RKO (cell line): ENCODE results near the gene SNRPA1.
A peak's percentile ranks its signal among the peaks of the same experiment; 100 is the strongest.

Source experiments
- DNase-seq: peaks from one replicate; pipeline ENCODE4 v3.0.0-alpha.2; 2016; ENCODE audit warnings: low spot score

SNRPA1 gene

DNA sequence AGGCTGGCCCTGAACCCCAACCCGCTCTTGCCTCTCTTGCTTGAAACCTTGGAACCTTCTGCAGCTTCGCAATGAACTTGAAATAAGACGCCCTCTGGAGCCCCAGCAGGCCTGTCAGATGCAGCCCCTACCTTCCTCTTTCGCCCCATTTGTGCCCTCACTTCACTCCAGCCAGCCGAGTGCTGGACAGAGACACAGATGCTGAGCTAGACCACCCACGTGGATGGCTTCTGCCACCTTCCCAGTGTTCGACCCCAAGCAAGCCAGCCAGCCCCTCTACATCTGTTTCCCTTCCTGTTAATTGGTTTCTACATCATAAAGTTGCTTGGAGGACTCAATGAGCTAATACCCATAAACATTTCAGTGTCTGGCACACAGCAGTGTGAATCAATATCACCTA is 23.8 kb upstream of the SNRPA1 start:
- no peak for DNase-seq

GRCh38 chr15:101318147-101318819 is 23.2 kb upstream of the SNRPA1 start:
- DNase-seq = no peak

DNA sequence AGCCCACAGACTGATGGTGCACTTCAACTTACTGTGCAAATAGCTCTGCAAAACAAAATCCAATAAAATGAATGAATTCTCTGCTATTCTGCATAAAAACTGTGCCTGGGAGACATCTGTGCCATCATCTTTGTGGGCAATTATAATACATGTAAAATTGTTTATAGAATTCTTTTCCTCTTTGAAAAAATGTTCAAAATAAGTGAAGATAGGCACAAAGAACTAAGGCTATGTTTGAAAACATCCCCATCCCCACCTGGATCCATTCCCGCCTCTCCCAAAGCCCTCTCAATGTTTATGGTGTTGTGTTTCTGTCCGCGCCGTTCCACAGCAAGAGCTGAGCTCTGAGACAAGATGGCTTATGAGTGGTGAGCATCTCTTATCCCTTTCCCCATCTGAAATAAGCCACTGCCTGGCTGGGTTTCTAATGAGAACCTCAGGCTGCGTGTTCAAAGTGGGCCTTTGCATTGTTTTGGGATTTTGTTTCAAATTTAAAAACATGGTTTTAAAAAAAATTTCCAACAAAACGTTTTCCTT is 22.4 kb upstream of the SNRPA1 start:
- DNase-seq = no peak

DNA sequence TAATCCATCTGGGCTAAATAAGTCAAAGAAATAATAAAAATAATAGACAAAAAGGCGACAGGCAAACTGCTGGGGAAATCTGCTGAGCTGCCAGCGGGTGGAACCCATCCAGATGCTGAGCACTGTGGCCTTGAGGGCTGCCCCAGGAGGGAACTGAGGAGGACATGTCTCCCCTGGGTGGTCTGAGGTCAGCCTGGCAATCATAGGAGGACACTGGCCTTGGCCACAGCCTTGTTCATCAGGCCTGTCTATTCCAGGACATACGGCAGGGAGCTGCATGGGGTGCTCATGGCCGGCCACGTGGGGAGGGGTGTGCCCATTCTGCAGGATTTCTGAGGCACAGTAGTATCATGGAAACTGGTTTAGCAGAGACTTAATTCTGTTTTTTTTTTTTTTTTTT is 21.5 kb upstream of the SNRPA1 start:
- DNase-seq = no peak

GRCh38 chr15:101315736-101316135 is 20.7 kb upstream of the SNRPA1 start:
- no peak for DNase-seq

DNA sequence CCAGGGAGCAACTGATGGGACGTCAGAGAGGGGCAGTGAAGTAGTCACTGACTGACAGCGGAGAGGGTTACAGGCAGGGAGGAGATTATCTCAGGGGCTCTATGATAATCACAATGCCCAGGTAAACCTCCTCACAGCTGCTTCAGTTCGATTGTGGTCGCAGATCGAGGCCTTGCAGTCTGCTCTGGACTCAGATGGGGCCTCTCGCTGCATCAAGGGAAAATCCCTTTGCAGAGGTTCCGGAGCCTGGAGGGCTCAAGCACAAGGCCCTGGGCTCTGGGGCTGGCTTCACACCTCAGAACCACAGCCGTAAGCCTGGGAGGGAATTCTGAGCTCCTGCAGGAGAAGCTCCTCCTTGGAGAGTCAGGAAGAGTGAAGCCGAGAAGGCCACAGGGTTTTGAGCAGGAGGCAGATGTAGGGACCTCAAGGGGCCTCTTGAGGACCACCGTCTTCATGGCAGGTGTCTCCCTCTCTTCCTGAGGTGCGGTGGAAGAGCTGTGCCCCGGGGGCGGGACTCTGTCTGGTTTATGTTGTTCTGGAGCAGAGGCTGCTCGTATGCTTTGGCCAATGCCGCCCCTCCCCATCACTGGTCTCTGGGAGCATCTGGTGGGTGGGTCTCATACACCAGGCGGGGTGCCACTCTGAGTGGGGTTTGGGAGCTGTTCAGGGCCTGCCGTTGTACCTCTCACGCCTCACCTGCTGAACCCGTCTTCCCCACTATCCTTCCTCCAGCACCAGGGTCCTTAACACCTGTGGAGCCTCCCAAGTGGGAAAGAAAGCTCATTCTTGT is 19.5 kb upstream of the SNRPA1 start:
- DNase-seq = no peak

DNA sequence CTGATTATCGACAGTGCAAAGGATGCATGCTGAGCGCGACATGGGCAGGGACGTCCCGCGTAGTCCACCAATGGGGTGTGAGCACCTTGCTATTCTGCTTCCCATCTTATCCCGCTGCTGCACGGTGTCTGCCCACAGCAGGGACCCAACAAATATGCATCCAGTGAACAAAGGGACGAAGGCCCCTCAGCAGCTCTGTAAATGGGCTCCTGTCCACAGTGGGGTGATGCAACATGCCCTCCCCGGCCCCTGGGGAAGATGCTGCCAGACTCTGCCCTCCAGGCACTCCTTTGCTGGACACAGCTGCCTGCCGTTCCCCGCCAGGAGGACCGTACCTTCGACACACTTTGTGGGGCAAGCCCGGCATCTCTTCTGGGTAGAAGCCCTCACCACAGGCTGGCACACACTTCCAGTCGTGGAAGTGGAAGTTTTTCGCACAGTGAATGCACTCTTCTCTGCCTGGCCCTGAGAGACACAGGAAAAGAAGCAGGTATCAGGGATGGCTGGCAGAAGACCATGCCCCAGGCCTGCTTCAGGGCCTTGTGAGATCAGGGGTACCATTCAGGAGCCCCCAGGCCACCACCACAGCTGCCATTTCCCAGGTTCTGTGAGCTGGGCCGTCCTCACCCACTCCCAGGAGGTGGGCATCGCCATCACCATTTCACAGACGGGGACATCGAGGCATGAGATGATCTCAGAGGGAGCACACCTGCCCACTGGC is 18.2 kb upstream of the SNRPA1 start:
- DNase-seq = no peak

DNA sequence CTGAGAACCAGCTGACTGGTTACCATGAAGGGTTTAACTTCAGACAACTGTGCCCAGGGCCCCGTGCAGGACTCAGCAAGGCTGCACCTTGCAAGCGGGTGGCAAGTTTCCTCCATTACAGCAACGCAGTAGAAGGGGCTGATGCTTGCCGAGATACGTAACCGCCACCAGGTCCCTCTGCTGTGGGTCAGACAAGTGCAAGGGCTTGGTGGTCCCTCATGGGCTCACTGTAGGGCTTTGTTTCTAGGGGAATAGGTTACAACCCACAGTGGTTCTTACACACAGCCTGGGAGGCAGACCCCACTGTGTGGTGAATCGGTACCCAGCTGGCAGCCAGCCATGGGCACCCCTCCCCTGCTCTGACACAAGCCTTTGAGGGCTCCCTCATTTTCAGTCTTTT is 15.5 kb upstream of the SNRPA1 start:
- DNase-seq = no peak

- no peak for DNase-seq
These were observed 15.1 kb upstream of the SNRPA1 start for GRCh38 chr15:101310161-101310480.

DNA sequence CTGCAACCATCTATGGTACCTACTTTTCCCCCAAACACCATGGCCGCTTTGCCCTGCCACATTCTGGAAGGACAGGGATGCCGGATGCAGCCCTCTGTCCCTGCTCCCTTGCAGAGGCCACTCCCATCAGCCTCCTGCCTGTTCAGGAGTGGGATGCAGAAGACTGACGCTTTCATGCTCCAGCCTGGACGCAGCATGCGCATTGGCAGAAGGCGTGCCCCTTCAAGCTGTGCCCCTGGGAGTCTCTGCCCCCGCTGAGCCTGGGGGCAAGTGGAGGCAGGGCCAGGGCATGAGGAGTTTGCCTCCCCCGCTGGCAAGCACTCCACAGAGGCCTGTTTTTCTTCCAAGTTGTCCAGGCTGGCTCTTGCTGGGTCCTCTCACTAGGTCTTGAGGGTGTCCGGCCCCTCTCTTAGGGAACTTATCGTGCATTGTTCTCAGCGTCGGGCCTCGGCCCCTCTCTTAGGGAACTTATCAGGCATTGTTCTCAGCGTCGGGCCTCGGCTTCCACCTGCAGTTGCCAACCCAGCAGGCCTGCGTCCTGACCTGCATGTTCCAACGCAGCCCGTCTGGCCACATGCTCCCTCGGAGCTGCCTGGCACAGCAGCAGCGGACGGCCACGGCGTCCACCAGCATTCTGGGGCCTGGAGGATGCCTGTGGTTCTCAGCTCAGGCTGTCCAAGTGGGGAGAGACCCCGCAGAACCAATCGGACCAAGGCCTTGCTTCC is 14.6 kb upstream of the SNRPA1 start:
- no peak for DNase-seq

DNA sequence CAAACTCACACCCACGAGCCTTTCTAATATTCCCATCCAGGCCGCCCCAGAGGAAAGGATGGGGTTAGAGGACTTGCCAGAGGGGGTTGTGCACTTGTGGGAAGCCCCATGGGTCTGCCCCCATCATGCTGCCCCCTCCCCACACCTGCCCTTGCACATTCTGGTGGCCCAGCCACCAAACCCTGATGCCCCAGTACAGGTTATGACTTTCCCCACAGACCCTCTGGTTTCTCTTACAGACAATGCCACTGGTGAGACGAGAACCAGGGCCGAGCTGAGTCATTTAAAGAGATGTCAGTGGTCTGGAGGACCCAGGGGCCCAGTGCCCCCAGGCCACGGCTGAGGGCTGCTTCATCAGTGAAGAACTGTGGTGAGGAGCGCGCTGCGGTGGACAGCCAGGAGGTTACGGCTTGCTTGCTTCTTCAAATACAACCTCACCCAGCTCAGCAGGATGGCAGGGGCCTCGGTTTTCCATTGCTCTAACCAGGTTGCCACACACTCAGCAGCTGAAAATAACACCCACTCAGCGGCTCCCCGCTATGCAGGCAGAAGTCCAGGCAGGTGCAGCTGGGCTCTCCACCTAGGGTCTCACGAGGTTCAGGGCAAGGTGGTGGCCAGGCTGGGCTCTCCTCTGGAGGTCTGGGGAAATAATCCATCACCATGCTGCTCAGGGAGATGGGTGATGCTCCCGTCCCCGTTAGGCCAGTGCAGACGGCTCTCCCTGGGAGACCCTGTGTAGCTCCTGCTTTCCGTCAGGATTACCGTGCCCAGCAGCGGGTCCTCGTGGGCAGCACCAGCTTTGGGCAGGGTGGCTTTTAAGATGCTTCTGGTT is 13.8 kb upstream of the SNRPA1 start:
- DNase-seq = no peak

DNA sequence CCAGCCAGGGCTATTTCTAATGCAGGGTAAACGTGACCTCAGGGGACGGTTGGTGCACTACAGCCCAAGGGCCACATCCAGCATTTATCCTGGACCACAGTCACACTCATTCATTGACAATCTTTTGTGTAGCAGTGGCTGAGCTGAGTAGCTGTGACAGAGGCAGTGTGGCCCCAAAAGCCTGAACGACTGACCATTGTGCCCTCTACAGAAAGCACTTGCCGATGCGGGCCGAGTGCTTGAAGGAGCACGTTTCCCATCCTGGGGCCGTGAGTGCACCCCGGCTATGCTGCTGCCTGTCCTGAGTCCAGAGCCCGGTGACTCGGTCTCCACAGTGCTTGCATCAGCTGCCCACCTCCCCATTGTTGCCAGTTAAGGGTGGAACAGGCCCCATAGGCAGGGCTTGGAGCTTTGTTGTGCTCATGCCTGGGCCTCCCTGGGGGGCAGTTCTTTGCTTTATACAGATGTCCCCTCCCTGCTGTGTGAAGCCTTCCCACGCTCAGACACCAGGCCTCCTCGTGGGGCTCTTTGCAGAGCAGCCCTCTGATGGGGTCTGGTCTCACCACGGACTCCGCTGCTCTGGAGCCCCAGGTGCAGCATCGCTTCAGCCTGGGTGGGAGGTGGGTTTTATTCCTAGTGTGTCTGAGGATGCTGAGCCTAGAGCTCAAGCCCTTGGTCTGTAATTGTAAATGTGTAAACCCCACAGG is 13.0 kb upstream of the SNRPA1 start:
- DNase-seq = no peak

- DNase-seq = no peak
These were observed 12.2 kb upstream of the SNRPA1 start for GRCh38 chr15:101307048-101307896.

- no peak for DNase-seq
These were observed 11.4 kb upstream of the SNRPA1 start for GRCh38 chr15:101306341-101307047.

GRCh38 chr15:101305820-101306255 is 10.8 kb upstream of the SNRPA1 start:
- no peak for DNase-seq

DNA sequence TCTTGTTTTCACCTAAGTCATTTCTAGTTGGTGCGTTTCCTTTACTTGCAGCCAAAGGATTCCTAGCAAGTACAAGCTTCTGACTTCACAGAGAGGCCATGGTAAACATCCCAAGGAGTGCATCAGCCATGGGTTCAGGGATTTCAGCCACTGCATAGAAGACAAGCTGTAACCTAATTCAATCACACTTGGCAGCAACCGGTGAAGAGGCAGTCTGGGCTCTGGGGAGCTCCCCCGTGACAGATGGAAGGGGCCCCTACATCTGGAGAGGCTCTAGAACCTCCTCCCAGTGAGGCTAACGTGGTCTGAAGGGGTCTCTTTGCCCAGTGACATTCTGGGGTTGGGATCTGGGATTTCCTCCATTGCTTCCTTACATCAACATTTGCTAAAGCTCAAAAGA is 8.4 kb upstream of the SNRPA1 start:
- DNase-seq = no peak

GRCh38 chr15:101296418-101297405 is 1.7 kb upstream of the SNRPA1 start:
- peak; percentile 25 for DNase-seq
